ENCODE data around the gene KIF6. TPM values are rescaled to one million over a fixed set of nuclear protein-coding genes. Genes with fewer than 3 reads are reported as not detected.

The KIF6 gene
- total and polyA plus RNA-seq, 2 of the 8 experiments (the other 6 are each of a cell fraction or from before 2014, with no cell fraction given) = 0.53 to 0.65 TPM

DNA sequence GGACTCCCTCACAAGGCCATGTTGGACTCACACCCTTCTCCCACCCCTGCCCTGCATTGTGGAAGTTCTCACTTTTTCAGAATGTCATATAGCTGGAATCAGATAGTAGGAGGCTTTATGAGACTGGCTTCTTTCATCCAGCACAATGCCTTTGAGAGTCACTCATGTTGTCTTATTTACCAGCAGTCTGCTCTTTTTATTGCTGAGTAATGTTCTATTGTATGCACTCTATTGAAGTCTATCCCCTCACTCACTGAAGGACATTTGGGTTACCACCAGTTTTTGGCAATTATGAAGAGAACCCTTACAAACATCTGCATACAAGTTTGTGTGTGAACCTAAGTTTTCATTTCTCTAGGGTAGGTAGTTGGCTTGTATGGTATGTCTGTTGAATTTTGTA is 321.9 kb downstream of the KIF6 start:
- no peak overlapping the region for H3K27ac ChIP-seq (ENCODE audit: low read depth, low read length)
- POLR2A ChIA-PET (ENCODE audit: partially characterized antibody) = no interaction called here

More for the DNA sequence above, 321.9 kb downstream of the KIF6 start:
- Histone ChIP-seq H4K5ac (ENCODE audit: insufficient read length, low read depth, low read length) (no peak overlapping the region), H3K4me3 (ENCODE audit: extremely low read depth in 1 of 4, insufficient read depth in 2 of 4, low read depth in 3 of 4, low read length in 4 of 4) (no peak overlapping the region), H2BK120ac (replicated peaks; ENCODE audit: low read depth, low read length) (no peak overlapping the region), H2AFZ (ENCODE audit: low read length) (no peak overlapping the region), H2BK5ac (ENCODE audit: low read depth, low read length) (no peak overlapping the region), H2BK20ac (ENCODE audit: low read length) (no peak overlapping the region), H3K9me3 (ENCODE audit: insufficient read depth in 2 of 2, low read depth in 1 of 2, low read length in 1 of 2) (no peaks in the 10 kb centered on the region), H3K23ac (ENCODE audit: insufficient read length) (no peak overlapping the region), H3K4me1 (replicated peaks in 1 of 4; ENCODE audit: control insufficient read depth in 3 of 4, insufficient read depth in 4 of 4, low read length in 3 of 4) (no peaks in the 10 kb centered on the region), H3K36me3 (ENCODE audit: control insufficient read depth in 2 of 4, insufficient read depth in 4 of 4, low read length in 3 of 4) (no peaks in the 10 kb centered on the region), H4K20me1 (replicated peaks in 1 of 2; ENCODE audit: control insufficient read depth in 1 of 2, insufficient read depth in 2 of 2, low read length in 2 of 2) (no peaks in the 10 kb centered on the region), H3K79me1 (ENCODE audit: low read depth, low read length) (no peaks in the 10 kb centered on the region), H3K4ac (replicated peaks; ENCODE audit: insufficient read length, low read depth, low read length) (no peak overlapping the region), H3K79me2 (ENCODE audit: control insufficient read depth in 1 of 2, insufficient read depth in 2 of 2, low read length in 2 of 2) (no peaks in the 10 kb centered on the region), H3K18ac (ENCODE audit: extremely low read depth, low read length) (no peak overlapping the region), H3K14ac (ENCODE audit: insufficient read length) (no peak overlapping the region), H2BK12ac (ENCODE audit: low read depth, low read length) (no peak overlapping the region), H3K27me3 (replicated peaks in 1 of 4; ENCODE audit: control insufficient read depth in 3 of 4, extremely low read depth in 1 of 4, insufficient read depth in 3 of 4, low read length in 3 of 4) (no peaks in the 10 kb centered on the region), H2AK5ac (ENCODE audit: low read depth, low read length) (no peak overlapping the region), H3K4me2 (ENCODE audit: insufficient read depth in 1 of 2, low read depth in 2 of 2, low read length in 2 of 2) (no peak overlapping the region), H3K23me2 (ENCODE audit: low read depth, low read length) (no peaks in the 10 kb centered on the region), H4K8ac (ENCODE audit: extremely low read depth, insufficient read depth, low read length) (no peak overlapping the region), H4K91ac (replicated peaks; ENCODE audit: insufficient read length, low read length) (no peak overlapping the region), H2BK15ac (ENCODE audit: low read length) (no peak overlapping the region), H3K9ac (replicated peaks in 1 of 4; ENCODE audit: extremely low read depth in 1 of 4, low read depth in 3 of 4, low read length in 3 of 4) (no peak overlapping the region), H3K56ac (replicated peaks; ENCODE audit: insufficient read length, low read depth, low read length) (no peak overlapping the region)
- no peak for DNase-seq (ENCODE audit: low read depth in 1 of 2, low spot score in 2 of 2)
- TF ChIP-seq, protein P1, sequence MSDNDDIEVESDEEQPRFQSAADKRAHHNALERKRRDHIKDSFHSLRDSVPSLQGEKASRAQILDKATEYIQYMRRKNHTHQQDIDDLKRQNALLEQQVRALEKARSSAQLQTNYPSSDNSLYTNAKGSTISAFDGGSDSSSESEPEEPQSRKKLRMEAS (IDR thresholded peaks at IDR 0.05) = no peak
- no peak for TF ChIP-seq KDM4A (IDR thresholded peaks at IDR 0.05; ENCODE audit: low read depth, low read length, severe bottlenecking)
- TF ChIP-seq SP2 (IDR thresholded peaks at IDR 0.05; ENCODE audit: low read length) = no peak
- no peak for TF ChIP-seq CBX5 (IDR thresholded peaks at IDR 0.05; ENCODE audit: low read depth, low read length)
- TF ChIP-seq SP4 (IDR thresholded peaks at IDR 0.05; ENCODE audit: low read length) = no peak
- TF ChIP-seq ASH2L (IDR thresholded peaks at IDR 0.05; ENCODE audit: low read length) = no peak
- no peak for TF ChIP-seq RBBP5 (IDR thresholded peaks at IDR 0.05; ENCODE audit: borderline replicate concordance, low read depth, low read length)
- TF ChIP-seq RAD21 (IDR thresholded peaks at IDR 0.05 in 1 of 2, conservative IDR thresholded peaks at IDR 0.05 in 1 of 2; ENCODE audit: low read depth in 2 of 2, low read length in 2 of 2) = no peak
- no peak for TF ChIP-seq BCL11A (IDR thresholded peaks at IDR 0.05; ENCODE audit: low read depth in 2 of 2, low read length in 2 of 2)
- TF ChIP-seq, protein P2, sequence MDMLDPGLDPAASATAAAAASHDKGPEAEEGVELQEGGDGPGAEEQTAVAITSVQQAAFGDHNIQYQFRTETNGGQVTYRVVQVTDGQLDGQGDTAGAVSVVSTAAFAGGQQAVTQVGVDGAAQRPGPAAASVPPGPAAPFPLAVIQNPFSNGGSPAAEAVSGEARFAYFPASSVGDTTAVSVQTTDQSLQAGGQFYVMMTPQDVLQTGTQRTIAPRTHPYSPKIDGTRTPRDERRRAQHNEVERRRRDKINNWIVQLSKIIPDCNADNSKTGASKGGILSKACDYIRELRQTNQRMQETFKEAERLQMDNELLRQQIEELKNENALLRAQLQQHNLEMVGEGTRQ (IDR thresholded peaks at IDR 0.05; ENCODE audit: low read length) = no peak
- no peak for TF ChIP-seq MAFK (IDR thresholded peaks at IDR 0.05; ENCODE audit: low read depth, low read length)
- TF ChIP-seq RFX5 (IDR thresholded peaks at IDR 0.05; ENCODE audit: borderline replicate concordance, low read depth, low read length) = no peak
- CTCF ChIA-PET (ENCODE audit: partially characterized antibody) = interaction anchor here (1.1 kb wide), 1 partner anchor 13 kb away, joined by 3 read pairs; no protein-coding TSS in a partner anchor
- no peak for FAIRE-seq

Data from H1 (cell line).